COLO668 (cell line): Measurements from ENCODE around the gene TRIM42.

Experiments used
- DNase-seq: peaks from one replicate; lab custom pipeline; 2025; ENCODE audit not compliant: unreplicated experiment; lab: John Stamatoyannopoulos, UW

The TRIM42 gene

GRCh38 chr3:140677764-140678163, at the start of gene TRIM42:
Gene TRIM42 (plus strand): TSS chr3:140678064. CDS start chr3:140678230, 166 bp downstream.
- no peak for DNase-seq

- DNase-seq, result no peak
Measured at GRCh38 chr3:140628606-140629005, 49.3 kb upstream of the TRIM42 start.

- no peak for DNase-seq
Measured at GRCh38 chr3:140629357-140630137, 48.3 kb upstream of the TRIM42 start.

- no peak for DNase-seq
Measured at GRCh38 chr3:140630366-140630765, 47.5 kb upstream of the TRIM42 start.

- no peak for DNase-seq
Measured at GRCh38 chr3:140630866-140631265, 47.0 kb upstream of the TRIM42 start.

- DNase-seq, result no peak
Measured at GRCh38 chr3:140635276-140635675, 42.6 kb upstream of the TRIM42 start.

GRCh38 chr3:140636406-140637138, 41.3 kb upstream of the TRIM42 start:
- no peak for DNase-seq

- no peak for DNase-seq
Measured at GRCh38 chr3:140651287-140651686, 26.6 kb upstream of the TRIM42 start.

GRCh38 chr3:140655678-140656077, 22.2 kb upstream of the TRIM42 start:
- DNase-seq, result no peak

- no peak for DNase-seq
Measured at GRCh38 chr3:140664111-140664510, 13.8 kb upstream of the TRIM42 start.

- no peak for DNase-seq
Measured at GRCh38 chr3:140682586-140682985, 4.7 kb downstream of the TRIM42 start.

- no peak for DNase-seq
Measured at GRCh38 chr3:140686128-140686527, 8.3 kb downstream of the TRIM42 start.

- DNase-seq, result no peak
Measured at GRCh38 chr3:140686948-140687347, 9.1 kb downstream of the TRIM42 start.

- DNase-seq, result no peak
Measured at GRCh38 chr3:140695361-140696061, 17.6 kb downstream of the TRIM42 start.

- no peak for DNase-seq
Measured at GRCh38 chr3:140699516-140700231, 21.8 kb downstream of the TRIM42 start.

- no peak for DNase-seq
Measured at GRCh38 chr3:140702281-140702680, 24.4 kb downstream of the TRIM42 start.

GRCh38 chr3:140703496-140703895, 25.6 kb downstream of the TRIM42 start:
- no peak for DNase-seq

GRCh38 chr3:140704733-140705132, 26.9 kb downstream of the TRIM42 start:
- no peak for DNase-seq

- no peak for DNase-seq
Measured at GRCh38 chr3:140705954-140706353, 28.1 kb downstream of the TRIM42 start.

- no peak for DNase-seq
Measured at GRCh38 chr3:140706360-140706759, 28.5 kb downstream of the TRIM42 start.

- DNase-seq, result no peak
Measured at GRCh38 chr3:140708815-140709214, 31.0 kb downstream of the TRIM42 start.
